Measurements from ENCODE around the gene CD81.
"Not testable (repeated sequence)": the region's sequence is repeated elsewhere in the genome, so short reads cannot be mapped to it uniquely, and the experiment has no call there.

The CD81 gene

DNA sequence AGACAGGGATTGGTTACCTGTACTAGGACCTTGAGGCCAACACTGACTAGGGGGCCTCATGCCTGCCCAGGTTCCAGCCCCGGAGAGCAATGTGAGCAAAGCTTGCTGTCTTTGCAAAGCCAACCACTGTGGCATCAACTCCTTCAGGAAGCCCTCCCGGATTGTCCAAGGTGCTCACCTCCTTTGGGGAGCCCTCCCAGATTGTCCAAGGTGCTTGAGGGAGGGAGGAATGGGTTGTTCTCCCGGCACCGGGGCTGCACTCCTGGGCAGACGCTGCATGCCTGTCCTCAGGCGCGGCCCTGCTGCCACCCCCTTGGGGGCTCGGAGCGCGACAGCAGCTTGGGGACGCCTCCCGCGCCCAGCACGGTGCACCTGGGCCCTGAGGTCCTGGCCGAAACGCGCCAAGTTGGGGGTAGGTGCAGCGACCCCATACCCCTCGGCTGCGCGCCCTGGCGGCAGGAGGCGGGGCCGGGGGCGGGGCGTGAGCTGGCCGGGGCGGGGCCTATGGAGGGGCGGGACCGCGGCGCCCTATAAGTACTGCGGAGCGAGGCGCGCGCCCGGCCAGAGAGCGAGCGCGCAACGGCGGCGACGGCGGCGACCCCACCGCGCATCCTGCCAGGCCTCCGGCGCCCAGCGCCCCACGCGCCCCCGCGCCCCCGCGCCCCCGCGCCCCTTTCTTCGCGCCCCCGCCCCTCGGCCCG is at the start of gene CD81:
TSS of gene CD81 (plus strand) at position 560 of the 701 bp plus-strand sequence. CDS start 240 bp downstream, outside the sequence.
- DNase-seq (ENCODE audit: low read depth) = no peak

DNA sequence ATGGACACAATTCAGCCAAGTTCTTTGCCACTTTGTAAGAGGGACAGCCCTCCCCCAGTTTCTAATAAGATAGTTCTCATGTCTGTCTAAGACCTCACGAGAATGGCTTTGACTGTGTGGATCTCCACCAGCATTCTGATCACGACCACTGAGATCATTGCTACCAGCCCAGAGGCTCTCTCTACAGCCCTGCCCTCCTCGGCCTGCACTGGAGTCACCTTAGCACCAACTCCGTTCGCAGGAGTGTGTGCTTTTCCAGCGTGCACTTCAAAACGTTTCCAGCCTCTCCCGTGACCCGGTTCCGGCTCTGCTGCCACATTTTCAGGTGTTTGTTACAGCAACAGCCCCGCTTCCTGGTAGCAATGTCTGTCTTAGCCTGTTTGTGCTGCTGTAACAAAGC is 49.1 kb upstream of the CD81 start:
- DNase-seq (ENCODE audit: low read depth) = no peak

GRCh38 chr11:2328656-2329354 is 48.3 kb upstream of the CD81 start:
- no peak for DNase-seq (ENCODE audit: low read depth)

GRCh38 chr11:2329551-2329950 is 47.6 kb upstream of the CD81 start:
- DNase-seq (ENCODE audit: low read depth) = no peak

- no peak for DNase-seq (ENCODE audit: low read depth)
Observed at GRCh38 chr11:2330696-2331095, 46.4 kb upstream of the CD81 start.

DNA sequence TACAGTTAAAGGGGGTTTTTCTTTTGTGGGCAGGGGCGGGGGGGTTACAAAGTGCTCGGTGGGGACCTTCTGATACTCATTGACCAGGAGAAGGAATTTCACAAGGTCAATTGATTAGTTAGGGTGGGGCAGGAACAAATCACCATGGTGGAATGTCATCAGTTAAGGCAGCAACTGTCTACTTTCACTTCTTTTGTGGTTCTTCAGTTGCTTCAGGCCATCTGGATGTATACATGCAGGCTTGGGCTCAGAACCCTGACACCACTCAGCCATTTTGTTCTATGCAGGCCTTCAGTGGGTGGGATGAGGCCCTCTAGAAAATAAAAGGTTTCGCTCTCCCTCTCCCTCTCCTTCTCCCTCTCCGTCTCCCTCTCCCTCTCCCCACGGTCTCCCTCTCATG is 45.7 kb upstream of the CD81 start:
- no peak for DNase-seq (ENCODE audit: low read depth)

DNA sequence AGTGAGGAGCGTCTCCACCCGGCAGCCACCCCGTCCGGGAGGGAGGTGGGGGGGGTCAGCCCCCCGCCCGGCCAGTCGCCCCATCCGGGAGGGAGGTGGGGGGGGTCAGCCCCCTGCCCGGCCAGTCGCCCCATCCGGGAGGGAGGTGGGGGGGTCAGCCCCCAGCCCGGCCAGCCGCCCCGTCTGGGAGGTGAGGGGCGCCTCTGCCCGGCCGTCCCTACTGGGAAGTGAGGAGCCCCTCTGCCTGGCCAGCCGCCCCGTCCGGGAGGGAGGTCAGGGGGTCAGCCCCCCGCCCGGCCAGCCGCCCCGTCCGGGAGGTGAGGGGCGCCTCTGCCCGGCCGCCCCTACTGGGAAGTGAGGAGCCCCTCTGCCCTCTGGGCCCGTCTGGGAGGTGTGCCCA is 44.5 kb upstream of the CD81 start:
- not testable (repeated sequence) for DNase-seq (ENCODE audit: low read depth)

DNA sequence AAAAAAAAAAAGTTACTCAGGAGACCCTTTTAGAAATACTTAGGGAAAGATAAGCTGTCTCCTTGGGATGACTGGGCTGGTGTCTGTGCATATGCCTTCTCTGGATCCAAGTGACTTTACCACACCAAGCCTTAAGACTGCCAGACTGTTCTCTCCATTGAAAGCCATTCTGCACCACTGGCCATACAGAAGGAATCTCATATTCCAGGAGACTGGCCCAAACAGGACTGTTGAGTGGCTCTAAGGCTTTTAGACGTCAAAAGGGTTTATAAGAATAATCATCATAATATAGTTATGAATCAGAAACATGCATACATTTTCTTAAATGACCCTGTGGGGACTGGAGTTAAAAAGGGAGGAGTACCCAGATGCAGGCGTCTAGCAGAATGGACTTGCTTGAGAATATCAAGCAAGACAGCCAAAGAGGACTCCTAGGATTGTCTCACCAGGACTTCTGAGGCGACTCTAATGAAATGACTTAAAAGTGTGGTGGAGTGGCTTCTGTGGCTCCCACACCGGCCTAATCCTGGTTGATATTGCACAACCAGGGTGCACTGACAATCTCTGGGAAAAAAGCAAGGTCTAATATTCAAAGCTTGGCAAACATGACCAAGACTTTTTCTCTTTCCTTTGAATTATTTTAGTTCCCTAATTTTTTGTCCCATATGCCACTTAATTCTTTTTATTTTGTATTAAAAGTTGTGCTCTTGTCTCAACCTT is 43.5 kb upstream of the CD81 start:
- DNase-seq (ENCODE audit: low read depth) = not testable (repeated sequence)

DNA sequence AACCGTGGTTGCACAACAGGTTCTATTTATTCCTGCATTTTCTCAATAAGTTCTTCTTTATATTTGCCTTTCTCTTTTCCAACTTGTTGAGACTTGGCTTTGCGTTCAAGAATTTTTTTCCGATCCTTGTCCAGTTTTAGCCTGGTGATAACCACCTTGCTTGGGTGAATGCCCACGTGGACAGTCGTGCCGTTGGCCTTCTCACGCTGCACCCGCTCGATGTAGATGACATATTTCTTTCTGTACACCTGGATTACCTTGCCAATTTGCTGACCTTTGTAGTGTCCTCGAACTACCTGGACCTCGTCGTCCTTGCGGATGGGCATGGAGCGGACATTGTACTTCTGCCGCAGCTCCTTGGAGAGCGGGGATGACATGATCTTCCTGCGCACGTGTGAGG is 41.8 kb upstream of the CD81 start:
- not testable (repeated sequence) for DNase-seq (ENCODE audit: low read depth)

DNA sequence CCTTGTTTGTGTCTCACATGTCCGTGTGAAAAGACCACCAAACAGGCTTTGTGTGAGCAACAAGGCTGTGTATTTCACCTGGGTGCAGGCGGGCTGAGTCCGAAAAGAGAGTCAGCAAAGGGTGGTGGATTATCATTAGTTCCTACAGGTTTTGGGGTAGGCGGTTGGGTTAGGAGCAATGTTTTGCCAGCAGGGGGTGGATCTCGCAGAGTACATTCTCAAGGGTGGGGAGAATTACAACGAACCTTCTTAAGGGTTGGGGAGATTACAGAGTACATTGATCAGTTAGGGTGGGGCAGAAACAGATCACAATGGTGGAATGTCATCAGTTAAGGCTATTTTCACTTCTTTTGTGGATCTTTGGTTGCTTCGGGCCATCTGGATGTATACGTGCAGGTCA is 38.4 kb upstream of the CD81 start:
- not testable (repeated sequence) for DNase-seq (ENCODE audit: low read depth)

DNA sequence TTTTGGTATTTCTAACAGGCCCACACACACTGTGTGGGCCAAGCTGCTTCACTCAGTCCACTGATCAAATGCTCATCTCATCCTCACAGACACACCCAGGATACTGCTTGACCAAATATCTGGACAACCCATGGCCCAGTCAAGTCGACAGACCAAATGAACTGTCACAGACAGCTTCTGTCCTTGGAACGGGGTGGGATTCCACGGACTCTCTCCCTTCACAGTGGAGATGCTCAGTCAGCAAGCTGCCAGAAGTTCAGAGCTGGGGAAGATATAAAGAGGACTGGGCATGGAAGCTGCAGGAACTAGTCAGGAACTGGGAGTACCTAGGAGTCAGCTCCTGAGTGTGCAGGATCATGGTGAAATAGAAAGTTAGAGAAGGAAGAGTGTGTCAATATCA is 34.6 kb upstream of the CD81 start:
- no peak for DNase-seq (ENCODE audit: low read depth)

GRCh38 chr11:2342981-2343380 is 34.1 kb upstream of the CD81 start:
- no peak for DNase-seq (ENCODE audit: low read depth)

- no peak for DNase-seq (ENCODE audit: low read depth)
Observed at GRCh38 chr11:2343502-2343901, 33.6 kb upstream of the CD81 start.

- no peak for DNase-seq (ENCODE audit: low read depth)
Observed at GRCh38 chr11:2345050-2345449, 32.1 kb upstream of the CD81 start.

DNA sequence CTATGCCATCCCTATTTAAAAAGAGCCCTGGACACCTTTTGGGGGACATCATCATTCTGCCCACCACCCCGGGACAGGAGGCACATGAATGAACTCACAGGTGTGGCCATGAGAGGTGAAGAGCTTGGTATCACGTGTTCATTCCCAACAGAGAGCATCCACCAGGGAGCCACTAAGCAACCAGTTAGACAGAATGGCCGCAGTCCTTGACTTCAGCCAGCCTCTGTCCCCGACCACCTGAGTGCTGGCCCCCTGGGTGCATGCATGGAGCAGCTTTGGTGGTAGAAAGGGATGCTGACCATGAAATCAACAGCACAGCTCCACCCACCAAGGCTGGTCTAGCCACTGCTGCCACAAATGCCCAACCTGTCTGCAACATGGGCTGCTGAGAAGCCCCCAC is 31.1 kb upstream of the CD81 start:
- no peak for DNase-seq (ENCODE audit: low read depth)

DNA sequence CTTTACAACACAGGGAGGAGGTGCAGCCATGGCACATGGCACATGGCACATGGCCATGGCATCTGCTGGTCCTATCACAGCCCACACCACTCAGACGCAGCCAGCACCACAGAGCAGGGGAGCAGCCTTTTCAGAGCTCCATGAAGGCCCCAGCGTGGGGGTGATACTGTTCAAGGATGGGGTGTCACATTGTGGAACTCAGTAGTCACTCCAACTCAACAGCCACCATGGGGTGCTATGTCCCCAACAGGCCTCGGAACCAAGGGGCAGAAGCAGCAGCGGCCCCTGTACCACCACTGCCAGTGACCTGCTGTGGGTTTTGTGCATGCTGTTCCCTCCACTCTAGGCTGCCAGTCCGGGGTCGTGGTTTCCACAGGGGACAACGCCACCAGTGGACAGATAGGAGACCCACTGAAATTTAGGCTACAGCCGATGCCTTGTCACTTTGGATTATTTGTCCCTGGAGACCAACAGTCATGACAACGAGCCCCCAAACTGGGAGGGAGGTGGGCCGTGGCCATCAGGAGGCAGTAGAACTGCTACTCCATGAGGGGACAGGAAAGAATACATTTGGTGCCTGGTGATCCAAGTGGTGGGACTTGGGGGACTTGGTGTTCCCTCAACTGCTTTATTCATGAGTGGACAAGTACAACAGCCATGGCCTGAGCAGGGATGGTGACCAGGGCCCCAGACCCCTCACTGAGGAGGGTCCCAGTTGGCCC is 30.4 kb upstream of the CD81 start:
- no peak for DNase-seq (ENCODE audit: low read depth)

GRCh38 chr11:2347308-2347830 is 29.7 kb upstream of the CD81 start:
- DNase-seq (ENCODE audit: low read depth) = no peak

DNA sequence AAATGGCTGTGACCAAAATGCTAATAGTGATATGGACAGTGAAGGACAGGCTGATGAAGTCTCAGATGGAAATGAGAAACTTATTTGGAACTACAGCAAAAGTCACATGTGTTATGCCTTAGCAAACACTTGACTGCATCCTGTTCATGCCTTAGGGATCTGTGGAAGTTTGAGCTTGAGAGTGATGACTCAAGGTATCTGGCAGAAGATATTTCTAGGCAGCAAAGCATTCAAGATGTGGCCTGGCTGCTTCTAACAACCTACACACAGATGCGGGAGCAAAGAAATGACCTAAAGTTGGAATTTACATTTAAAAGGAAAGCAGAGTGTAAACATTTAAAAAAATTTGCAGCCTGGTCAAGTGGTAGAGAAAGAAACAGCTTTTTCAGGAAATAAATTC is 28.1 kb upstream of the CD81 start:
- DNase-seq (ENCODE audit: low read depth) = no peak

- no peak for DNase-seq (ENCODE audit: low read depth)
Observed at GRCh38 chr11:2351701-2352100, 25.4 kb upstream of the CD81 start.

- DNase-seq (ENCODE audit: low read depth) = no peak
Observed at GRCh38 chr11:2352420-2352819, 24.7 kb upstream of the CD81 start.

DNA sequence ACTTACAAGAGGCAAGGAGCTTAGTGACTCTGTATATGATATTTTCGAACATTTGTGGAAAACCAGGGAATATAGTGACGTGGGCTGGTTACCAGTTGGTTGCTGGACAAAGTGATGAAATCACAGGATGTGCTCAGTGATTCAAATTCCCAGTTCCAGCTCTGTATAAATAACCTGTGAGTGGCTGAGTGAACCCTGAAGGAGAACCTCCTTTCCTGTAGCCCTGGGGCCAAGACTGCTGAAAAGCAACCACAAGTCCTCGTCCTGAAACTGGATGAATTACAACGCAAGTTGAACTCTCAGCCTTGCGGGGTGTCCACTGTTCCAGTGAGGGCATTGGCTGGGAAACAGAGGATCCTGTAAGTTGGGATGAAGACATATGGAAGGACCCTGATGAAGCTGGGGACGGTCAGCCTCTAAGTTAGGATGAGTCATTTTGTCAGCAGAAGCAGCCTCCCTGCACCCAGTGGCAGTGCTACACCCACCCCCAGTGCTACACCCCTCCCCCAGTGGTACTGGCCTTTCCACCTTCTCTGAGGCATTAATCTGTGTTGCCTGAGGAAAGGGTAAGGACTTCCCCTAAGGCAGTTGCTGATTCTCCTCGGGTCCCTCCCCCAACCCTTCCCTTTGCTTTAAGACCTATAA is 22.0 kb upstream of the CD81 start:
- DNase-seq (ENCODE audit: low read depth) = no peak

DNA sequence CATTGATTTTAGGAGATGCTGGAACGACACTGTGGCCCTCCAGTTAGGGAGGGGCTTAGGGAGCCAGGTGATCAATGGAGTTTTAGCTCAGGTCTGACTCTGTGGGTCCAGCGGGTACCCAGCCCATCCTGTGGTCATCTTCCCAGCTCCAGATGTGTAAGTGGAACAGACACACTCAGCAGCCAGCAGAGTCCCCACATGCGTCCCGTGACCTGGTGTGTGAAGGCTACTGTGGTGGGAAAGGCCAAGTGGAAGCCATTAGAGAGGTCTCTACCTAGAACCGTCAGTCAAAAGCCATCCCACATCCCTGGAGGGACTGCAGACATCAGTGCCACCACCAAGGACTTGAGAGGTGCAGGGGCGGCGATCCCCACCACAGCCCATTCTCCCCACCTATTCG is 19.9 kb upstream of the CD81 start:
- no peak for DNase-seq (ENCODE audit: low read depth)

Measured in HS-27A (cell line).